Activated naive CD4-positive, alpha-beta T cell treated with anti-CD3 and anti-CD28 coated beads, Interleukin-2, amount 10 ng/mL, durations not matched to agents 7 days and 5 days (primary cell): Measurements from ENCODE around the gene XYLB.

Experiments used
- CTCF ChIA-PET: fragments of 350-600 bp; sonication (Branson Sonifier 250); formaldehyde crosslinking; loops from one replicate; lab custom pipeline; 2021; ENCODE audit warnings: antibody characterized with exemption; lab: Charles Lee
- DNase-seq: peaks from one replicate; pipeline ENCODE4 v3.0.0-alpha.2; 2020
- H3K27ac Mint-ChIP-seq: one replicate; pipeline ENCODE4 v1.8.0; 2021; ENCODE audit warnings: mild to moderate bottlenecking, moderate library complexity, mixed read lengths
- H3K27me3 Mint-ChIP-seq: one replicate; pipeline ENCODE4 v1.8.0; 2021; ENCODE audit warnings: mild to moderate bottlenecking, mixed read lengths
- H3K36me3 Mint-ChIP-seq: one replicate; pipeline ENCODE4 v1.8.0; 2021; ENCODE audit warnings: mixed read lengths
- H3K4me1 Mint-ChIP-seq: one replicate; pipeline ENCODE4 v1.8.0; 2021; ENCODE audit warnings: mixed read lengths
- H3K4me3 Mint-ChIP-seq: one replicate; pipeline ENCODE4 v1.8.0; 2021; ENCODE audit warnings: mild to moderate bottlenecking, moderate library complexity, mixed read lengths
- H3K9me3 Mint-ChIP-seq: one replicate; pipeline ENCODE4 v1.8.0; 2021; ENCODE audit warnings: mixed read lengths

Gene XYLB

DNA sequence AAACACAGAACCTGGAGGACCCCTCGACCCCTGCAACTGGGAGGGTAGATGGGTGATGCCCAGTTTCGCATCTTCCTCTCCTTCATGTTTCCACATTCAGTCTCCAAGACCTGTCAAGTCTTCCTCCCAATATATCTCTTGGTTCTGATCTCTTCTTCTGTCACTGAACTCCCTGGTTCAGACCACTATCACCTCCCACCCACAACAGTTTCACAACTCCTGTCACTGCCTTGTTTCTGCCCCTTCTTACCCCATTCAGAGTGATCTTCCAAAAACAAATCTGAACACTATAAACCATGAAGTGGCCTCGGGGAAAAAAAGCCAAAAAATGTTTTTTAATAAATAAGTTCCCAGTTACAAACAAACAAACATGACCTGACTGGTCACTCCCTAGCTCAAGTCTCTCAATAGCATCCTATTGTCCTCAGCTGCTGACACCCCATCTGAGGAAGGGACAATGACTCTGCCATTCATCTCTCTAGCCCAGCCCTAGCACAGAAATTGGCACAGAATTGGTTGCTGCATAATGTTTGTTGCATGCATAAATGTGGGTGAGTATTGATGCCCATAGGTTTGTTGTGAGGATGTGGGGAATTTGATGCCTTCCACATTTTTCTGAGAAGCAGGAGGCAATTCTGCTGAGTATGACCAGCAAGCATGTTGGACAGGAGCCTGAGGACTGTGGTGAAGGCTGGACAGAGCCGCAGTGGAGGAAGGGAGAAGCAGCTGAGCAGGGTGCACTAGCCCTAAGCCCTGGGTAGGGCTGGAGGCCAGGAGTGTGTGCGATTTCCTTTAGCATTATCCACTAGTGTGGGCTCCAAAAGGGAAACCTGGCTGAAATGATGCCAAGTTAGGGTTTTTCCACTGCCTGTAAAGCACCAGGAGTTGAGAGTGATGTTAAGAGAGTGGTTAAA, 12.2 kb upstream of the XYLB start:
- H3K27me3 Mint-ChIP-seq: peaks cover 32% of the 10 kb centered on the region
- H3K4me3 Mint-ChIP-seq: no peak overlapping the region
- no peaks in the 10 kb centered on the region for H3K4me1 Mint-ChIP-seq
- H3K27ac Mint-ChIP-seq: no peak overlapping the region
- H3K9me3 Mint-ChIP-seq: no peaks in the 10 kb centered on the region
- CTCF ChIA-PET: interaction anchor here (1.0 to 2.8 kb wide), 3 partner anchors 12 to 361 kb away, joined by 3 to 15 read pairs (median 3); partner anchors contain the start of gene XYLB
- DNase-seq: no peak
- H3K36me3 Mint-ChIP-seq: no peaks in the 10 kb centered on the region

DNA sequence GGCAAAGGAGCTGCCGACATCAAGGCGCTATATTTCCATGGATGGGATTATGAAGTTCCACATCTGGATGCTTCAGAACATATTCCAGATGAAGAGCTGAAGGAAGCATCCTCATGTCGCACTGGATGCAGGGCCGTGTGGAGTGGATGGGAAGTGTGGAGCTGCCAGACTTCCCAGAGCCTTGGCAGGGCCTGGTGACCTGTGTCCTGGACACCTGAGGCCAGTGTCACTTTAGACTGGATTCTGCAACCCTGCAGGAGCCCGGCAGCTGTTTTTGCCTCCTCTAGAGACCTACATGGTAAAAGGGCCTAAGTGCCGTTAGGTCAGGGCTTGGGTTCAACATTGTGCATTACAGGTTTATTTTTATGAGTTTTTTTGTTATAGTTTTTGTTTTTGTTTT, 11.3 kb upstream of the XYLB start:
- CTCF ChIA-PET: interaction anchor here (1.5 to 2.8 kb wide), 2 partner anchors 11 to 361 kb away, joined by 3 to 15 read pairs; partner anchors contain the start of gene XYLB
- no peak for DNase-seq
- no peak overlapping the region for H3K4me3 Mint-ChIP-seq
- no peaks in the 10 kb centered on the region for H3K36me3 Mint-ChIP-seq
- H3K4me1 Mint-ChIP-seq: no peaks in the 10 kb centered on the region
- no peaks in the 10 kb centered on the region for H3K9me3 Mint-ChIP-seq
- peaks cover 32% of the 10 kb centered on the region for H3K27me3 Mint-ChIP-seq
- H3K27ac Mint-ChIP-seq: no peak overlapping the region

DNA sequence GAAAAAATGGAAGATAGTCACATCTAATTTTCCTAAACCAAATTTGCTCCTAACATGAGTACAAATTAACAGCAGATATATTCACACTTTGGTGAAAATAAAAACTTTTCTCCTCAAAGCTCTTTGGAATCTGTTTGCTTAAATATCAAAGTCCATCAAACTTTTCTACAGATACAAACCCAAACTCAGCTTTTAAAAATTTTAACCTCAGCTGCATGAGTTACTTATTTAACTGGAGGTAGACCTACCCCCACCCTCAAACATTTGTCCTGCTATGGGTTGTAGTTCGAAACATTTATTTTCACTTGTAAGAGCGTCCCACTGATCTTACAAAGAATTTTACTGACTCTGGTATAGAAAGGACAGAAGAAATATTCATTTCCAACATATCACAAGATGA, 8.9 kb upstream of the XYLB start:
- Mint-ChIP-seq H3K27me3 (peaks cover 28% of the 10 kb centered on the region), H3K27ac (no peak overlapping the region), H3K4me3 (no peak overlapping the region), H3K9me3 (no peaks in the 10 kb centered on the region), H3K4me1 (no peaks in the 10 kb centered on the region), H3K36me3 (no peaks in the 10 kb centered on the region)
- no peak for DNase-seq
- CTCF ChIA-PET: no interaction called here

DNA sequence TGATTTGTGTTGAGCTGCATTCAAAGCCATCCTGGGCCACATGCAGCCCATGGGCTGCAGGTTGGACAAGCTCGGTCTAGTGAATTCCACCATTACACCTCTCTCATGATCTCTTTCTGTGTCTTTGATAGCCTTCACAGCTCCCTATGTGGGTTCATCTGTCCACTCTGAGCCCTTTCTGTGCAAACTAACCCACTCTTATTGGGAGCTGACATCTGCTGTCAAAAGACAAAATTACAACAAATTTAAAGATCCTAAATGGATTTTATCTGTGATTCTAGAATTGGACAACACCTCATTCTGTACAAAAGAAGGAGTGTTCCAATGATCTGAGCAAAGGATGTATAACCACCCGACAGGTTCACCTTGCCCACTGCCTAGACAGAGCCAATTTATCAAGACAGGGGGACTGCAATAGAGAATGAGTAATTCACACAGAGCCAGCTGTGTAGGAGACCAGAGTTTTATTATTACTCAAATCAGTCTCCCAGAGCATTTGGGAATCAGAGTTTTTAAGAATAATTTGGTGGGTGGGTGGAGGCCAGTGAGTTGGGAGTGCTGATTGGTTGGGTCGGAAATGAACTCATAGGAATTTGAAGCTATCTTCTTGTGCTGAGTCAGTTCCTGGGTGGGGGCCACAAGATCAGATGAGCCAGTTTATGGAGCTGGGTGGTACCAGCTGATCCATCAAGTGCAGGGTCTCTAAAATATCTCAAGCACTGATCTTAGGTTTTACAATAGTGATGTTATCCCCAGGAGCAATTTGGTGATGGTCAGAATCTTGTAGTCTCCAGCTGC, 2.6 kb upstream of the XYLB start:
- Mint-ChIP-seq H3K4me1 (peaks cover 6% of the 10 kb centered on the region), H3K9me3 (no peaks in the 10 kb centered on the region), H3K4me3 (no peak overlapping the region), H3K36me3 (no peaks in the 10 kb centered on the region), H3K27me3 (peaks cover 4% of the 10 kb centered on the region), H3K27ac (no peak overlapping the region)
- CTCF ChIA-PET: interaction anchor here (0.8 to 5.9 kb wide), 11 partner anchors 9 to 370 kb away, joined by 3 to 99 read pairs (median 5); no protein-coding TSS in a partner anchor
- no peak for DNase-seq

DNA sequence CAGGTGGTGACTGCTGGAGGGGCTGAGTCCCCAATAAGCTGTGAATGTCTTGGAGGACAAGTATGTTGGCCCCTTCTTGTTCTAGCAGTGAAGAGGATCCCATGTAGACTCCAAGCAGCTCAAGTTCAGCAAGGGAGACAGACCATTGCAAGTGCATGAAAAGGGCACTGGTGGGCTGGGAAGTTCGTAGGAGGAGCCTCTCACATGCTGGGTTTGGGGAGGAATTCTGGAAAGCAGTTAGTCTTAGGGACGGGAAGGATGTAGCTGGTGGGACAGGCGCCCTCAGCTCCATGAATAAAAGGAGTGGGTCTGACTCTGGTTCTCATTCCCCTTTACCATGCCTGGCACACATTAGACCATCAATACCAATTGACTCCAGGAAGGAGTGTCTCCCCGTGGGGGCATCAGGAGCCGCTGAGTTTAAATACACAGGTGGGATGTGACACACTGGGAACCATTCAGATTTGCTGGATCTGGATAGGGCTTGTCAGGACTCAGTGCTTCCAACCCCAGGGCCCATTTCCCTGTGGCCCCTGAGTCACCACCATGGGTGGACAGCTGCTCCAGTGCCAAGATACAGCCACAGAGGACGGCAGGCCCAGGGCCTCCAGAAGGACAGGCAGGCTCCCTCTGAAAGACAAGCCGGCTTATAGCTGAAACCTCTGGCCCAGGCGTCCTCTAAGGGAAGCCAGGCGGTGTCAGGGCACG, 552 bp upstream of the XYLB start:
- peak overlapping the region; percentile 76 for H3K4me3 Mint-ChIP-seq
- CTCF ChIA-PET: interaction anchor here (0.6 to 5.9 kb wide), 30 partner anchors 9 to 373 kb away, joined by 3 to 99 read pairs (median 4); partner anchors contain the start of genes ACAA1, EXOG and OXSR1
- no peaks in the 10 kb centered on the region for H3K36me3 Mint-ChIP-seq
- DNase-seq: no peak
- no peaks in the 10 kb centered on the region for H3K9me3 Mint-ChIP-seq
- H3K27ac Mint-ChIP-seq: peak overlapping the region; percentile 62
- H3K27me3 Mint-ChIP-seq: peaks cover 4% of the 10 kb centered on the region
- H3K4me1 Mint-ChIP-seq: peaks cover 6% of the 10 kb centered on the region

GRCh38 chr3:38347421-38348200, 1.0 kb downstream of the XYLB start:
- peaks cover 6% of the 10 kb centered on the region for H3K4me1 Mint-ChIP-seq
- H3K27ac Mint-ChIP-seq: no peak overlapping the region
- H3K4me3 Mint-ChIP-seq: peak overlapping the region; percentile 73
- H3K27me3 Mint-ChIP-seq: peaks cover 4% of the 10 kb centered on the region
- H3K36me3 Mint-ChIP-seq: peaks cover 4% of the 10 kb centered on the region
- CTCF ChIA-PET: interaction anchor here (0.8 to 5.9 kb wide), 14 partner anchors 13 to 375 kb away, joined by 3 to 99 read pairs (median 5); partner anchors contain the start of gene EXOG
- no peaks in the 10 kb centered on the region for H3K9me3 Mint-ChIP-seq
- no peak for DNase-seq

- no peak for DNase-seq
- no peaks in the 10 kb centered on the region for H3K9me3 Mint-ChIP-seq
- H3K27me3 Mint-ChIP-seq: peaks cover under 1% of the 10 kb centered on the region
- no peak overlapping the region for H3K27ac Mint-ChIP-seq
- no peak overlapping the region for H3K4me3 Mint-ChIP-seq
- peaks cover 4% of the 10 kb centered on the region for H3K36me3 Mint-ChIP-seq
- CTCF ChIA-PET: interaction anchor here (0.7 kb wide), 2 partner anchors 131 to 148 kb away, joined by 3 read pairs; partner anchors contain the start of gene EXOG
- peaks cover 6% of the 10 kb centered on the region for H3K4me1 Mint-ChIP-seq
Observed at GRCh38 chr3:38348903-38349302, 2.3 kb downstream of the XYLB start.

GRCh38 chr3:38349684-38350359, 3.2 kb downstream of the XYLB start:
- CTCF ChIA-PET: no interaction called here
- H3K27ac Mint-ChIP-seq: no peak overlapping the region
- H3K4me3 Mint-ChIP-seq: no peak overlapping the region
- H3K4me1 Mint-ChIP-seq: peaks cover 7% of the 10 kb centered on the region
- H3K36me3 Mint-ChIP-seq: peaks cover 4% of the 10 kb centered on the region
- no peak for DNase-seq
- no peaks in the 10 kb centered on the region for H3K27me3 Mint-ChIP-seq
- no peaks in the 10 kb centered on the region for H3K9me3 Mint-ChIP-seq

- Mint-ChIP-seq H3K4me3 (no peak overlapping the region), H3K36me3 (peaks cover 4% of the 10 kb centered on the region), H3K27ac (no peak overlapping the region), H3K9me3 (no peaks in the 10 kb centered on the region), H3K4me1 (peaks cover 4% of the 10 kb centered on the region), H3K27me3 (no peaks in the 10 kb centered on the region)
- DNase-seq: no peak
- CTCF ChIA-PET: no interaction called here
Observed at GRCh38 chr3:38353151-38353550, 6.6 kb downstream of the XYLB start.

DNA sequence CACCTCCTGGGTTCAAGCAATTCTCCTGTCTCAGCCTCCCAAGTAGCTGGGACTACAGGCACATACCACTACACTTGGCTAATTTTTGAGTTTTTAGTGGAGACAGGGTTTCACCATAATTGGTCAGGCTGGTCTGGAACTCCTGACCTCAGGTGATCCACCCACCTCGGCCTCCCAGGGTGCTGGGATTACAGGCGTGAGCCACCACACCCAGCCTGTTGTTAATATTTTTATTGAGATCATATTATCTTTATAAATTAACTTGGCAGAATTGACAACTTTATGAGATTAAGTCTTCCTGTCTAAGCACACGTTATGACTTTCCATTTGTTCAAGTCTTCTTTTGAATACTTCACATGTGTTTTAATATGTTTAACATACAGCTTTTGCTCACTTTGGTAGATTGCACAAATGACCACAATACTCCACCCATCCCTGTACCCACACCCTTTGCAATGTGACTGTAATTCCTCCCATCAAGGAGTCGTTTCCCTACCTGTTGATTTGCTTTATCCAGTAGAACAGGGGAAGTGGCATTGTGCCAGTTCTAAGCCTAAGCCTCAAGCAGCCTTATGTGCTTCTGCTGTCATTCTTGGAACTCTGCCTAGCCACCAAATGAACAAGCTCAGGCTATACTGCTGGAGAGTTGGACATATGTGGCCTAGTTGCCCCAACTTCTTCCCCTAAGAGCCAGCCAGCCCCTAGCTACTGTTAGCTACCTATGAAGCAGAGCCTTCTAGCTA, 8.2 kb downstream of the XYLB start:
- CTCF ChIA-PET: interaction anchor here (0.8 to 2.0 kb wide), 2 partner anchors 9 to 10 kb away, joined by 5 to 8 read pairs; no protein-coding TSS in a partner anchor
- DNase-seq: no peak

DNA sequence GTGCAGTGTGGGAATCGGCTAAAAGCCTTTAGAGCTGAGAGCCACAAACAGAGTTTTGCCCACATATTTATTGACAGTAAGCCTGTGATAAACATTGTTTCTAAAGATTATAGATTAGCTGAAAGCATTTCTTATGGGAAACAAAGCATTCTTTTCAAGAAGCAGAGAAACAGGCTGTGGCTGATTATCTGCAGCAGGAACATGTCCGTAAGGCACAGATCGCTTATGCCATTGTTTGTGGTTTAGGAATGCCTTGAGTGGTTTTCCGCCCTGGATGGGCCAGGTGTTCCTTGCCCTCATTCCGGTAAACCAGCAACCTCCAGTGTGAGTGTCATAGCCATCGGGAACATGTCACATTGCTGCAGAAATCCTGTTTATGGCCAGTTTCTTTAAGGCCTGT, 12.5 kb downstream of the XYLB start:
- Mint-ChIP-seq H3K4me1 (peaks cover 4% of the 10 kb centered on the region), H3K4me3 (no peak overlapping the region), H3K27ac (no peak overlapping the region), H3K36me3 (peaks cover 11% of the 10 kb centered on the region), H3K27me3 (no peaks in the 10 kb centered on the region), H3K9me3 (no peaks in the 10 kb centered on the region)
- no peak for DNase-seq
- CTCF ChIA-PET: no interaction called here

More for the DNA sequence above, 8.2 kb downstream of the XYLB start:
- H3K36me3 Mint-ChIP-seq: peaks cover 4% of the 10 kb centered on the region
- no peak overlapping the region for H3K4me3 Mint-ChIP-seq
- H3K27me3 Mint-ChIP-seq: no peaks in the 10 kb centered on the region
- H3K9me3 Mint-ChIP-seq: no peaks in the 10 kb centered on the region
- H3K27ac Mint-ChIP-seq: no peak overlapping the region
- peaks cover 3% of the 10 kb centered on the region for H3K4me1 Mint-ChIP-seq

GRCh38 chr3:38360345-38360744, 13.8 kb downstream of the XYLB start:
- Mint-ChIP-seq H3K4me3 (no peak overlapping the region), H3K9me3 (no peaks in the 10 kb centered on the region), H3K27ac (no peak overlapping the region), H3K36me3 (peaks cover 11% of the 10 kb centered on the region), H3K4me1 (peaks cover 9% of the 10 kb centered on the region), H3K27me3 (no peaks in the 10 kb centered on the region)
- CTCF ChIA-PET: interaction anchor here (1.2 to 1.5 kb wide), 2 partner anchors 14 to 244 kb away, joined by 3 to 4 read pairs; partner anchors contain the start of gene XYLB
- DNase-seq: no peak
